Neural progenitor cell (in vitro differentiated cells): ENCODE results near the gene SASH3. TPM values are rescaled to one million over a fixed set of nuclear protein-coding genes. Genes with fewer than 3 reads are reported as not detected.

ENCODE experiments used
- DNase-seq: peaks from one replicate; pipeline ENCODE4 v3.0.0-alpha.2; 2016; ENCODE audit warnings: low spot score
- H2AFZ ChIP-seq: fragments of 200-600 bp; sonication (generic); replicated peaks from 2 replicates; pipeline ENCODE4 v1.6.1; 2016; ENCODE audit warnings: antibody characterized with exemption
- H3F3A ChIP-seq: fragments of 200-600 bp; sonication (generic); 2 replicates; pipeline ENCODE4 v1.6.1; 2016; ENCODE audit warnings: antibody characterized with exemption, low read depth
- H3K27ac ChIP-seq: fragments of 200-600 bp; sonication (generic); 2 replicates; pipeline ENCODE4 v1.5.1; 2016; ENCODE audit warnings: mild to moderate bottlenecking
- H3K27me3 ChIP-seq: fragments of 200-600 bp; sonication (generic); 2 replicates; pipeline ENCODE4 v1.6.1; 2016; ENCODE audit warnings: mild to moderate bottlenecking, moderate library complexity
- H3K36me3 ChIP-seq: fragments of 200-600 bp; sonication (generic); 2 replicates; pipeline ENCODE4 v1.5.1; 2016
- H3K4me1 ChIP-seq: fragments of 200-600 bp; sonication (generic); 2 replicates; pipeline ENCODE4 v1.6.1; 2016; ENCODE audit warnings: mixed run types
- H3K4me2 ChIP-seq: fragments of 200-600 bp; sonication (generic); 2 replicates; pipeline ENCODE4 v1.6.1; 2016
- H3K4me3 ChIP-seq: fragments of 200-600 bp; sonication (generic); 2 replicates; pipeline ENCODE4 v1.5.1; 2016
- H3K79me2 ChIP-seq: fragments of 200-600 bp; sonication (generic); 2 replicates; pipeline ENCODE4 v1.6.1; 2016; ENCODE audit warnings: low read depth
- H3K9ac ChIP-seq: fragments of 200-600 bp; sonication (generic); 2 replicates; pipeline ENCODE4 v1.6.1; 2016
- H3K9me3 ChIP-seq: fragments of 200-600 bp; sonication (generic); 2 replicates; pipeline ENCODE4 v1.5.1; 2016; ENCODE audit warnings: low read depth
- H4K20me1 ChIP-seq: fragments of 200-600 bp; sonication (generic); 2 replicates; pipeline ENCODE4 v1.6.1; 2016; ENCODE audit warnings: low read depth
- H3K27ac Mint-ChIP-seq: 3 replicates; pipeline ENCODE4 v1.8.0; 2021; ENCODE audit warnings: mixed read lengths
- H3K27me3 Mint-ChIP-seq: 2 replicates; pipeline ENCODE4 v1.8.0; 2022; ENCODE audit warnings: low read depth, mild to moderate bottlenecking, inconsistent platforms, moderate library complexity, mixed read lengths; ENCODE audit not compliant: insufficient read depth
- H3K36me3 Mint-ChIP-seq: 3 replicates; pipeline ENCODE4 v1.8.0; 2021; ENCODE audit warnings: mixed read lengths
- H3K4me1 Mint-ChIP-seq: 3 replicates; pipeline ENCODE4 v1.8.0; 2021; ENCODE audit warnings: mixed read lengths
- H3K4me3 Mint-ChIP-seq: 3 replicates; pipeline ENCODE4 v1.8.0; 2021; ENCODE audit warnings: mild to moderate bottlenecking, moderate library complexity, mixed read lengths
- H3K9me3 Mint-ChIP-seq: 3 replicates; pipeline ENCODE4 v1.8.0; 2020; ENCODE audit warnings: mixed read lengths
- EZH2 ChIP-seq: fragments of 200-600 bp; sonication (generic); IDR thresholded peaks from 2 replicates; pipeline ENCODE4 v1.6.1; 2017; ENCODE audit warnings: antibody characterized with exemption, mild to moderate bottlenecking, moderate library complexity
- EZH2phosphoT487 ChIP-seq: fragments of 200-600 bp; sonication (generic); IDR thresholded peaks from 2 replicates; pipeline ENCODE4 v1.6.1; 2017; ENCODE audit warnings: antibody characterized with exemption
- total RNA-seq: library from RNA; depleted of rRNA; stranded (reverse); fragments of >200 nt; gene quantifications from 2 replicates; pipeline ENCODE4 v1.2.3, GENCODE V29; 2015; ENCODE audit warnings: low replicate concordance
- TF ChIP-seq, protein P1 (sequence below): fragments of 200-600 bp; sonication (generic); IDR thresholded peaks from 2 replicates; pipeline ENCODE4 v1.5.1; 2017; ENCODE audit warnings: antibody characterized with exemption, mild to moderate bottlenecking

Gene SASH3
- total RNA-seq, 1 donor from 2014 or later = not detected

DNA sequence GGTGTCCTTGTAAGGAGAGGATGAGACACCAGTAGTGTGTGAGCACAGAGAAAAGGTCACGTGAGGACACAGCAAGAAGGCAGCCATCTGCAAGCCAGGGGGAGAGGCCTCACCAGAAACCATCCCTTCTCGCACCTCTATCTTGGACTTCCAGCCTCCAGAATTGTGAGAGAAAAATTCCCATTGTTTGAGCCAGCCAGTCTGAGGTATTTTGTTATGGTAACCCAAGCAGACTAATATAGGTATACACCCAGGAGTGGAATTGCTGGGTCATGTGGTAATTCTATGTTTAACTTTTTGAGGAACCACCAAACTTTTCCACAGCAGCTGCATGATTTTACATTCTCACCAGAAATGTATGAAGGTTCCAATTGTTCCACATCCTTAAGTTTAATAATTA is 38.4 kb downstream of the SASH3 start:
- Mint-ChIP-seq H3K9me3 (no peaks in the 10 kb centered on the region), H3K27me3 (peaks cover 4% of the 10 kb centered on the region), H3K4me1 (no peaks in the 10 kb centered on the region), H3K36me3 (peaks cover 48% of the 10 kb centered on the region), H3K27ac (no peak overlapping the region), H3K4me3 (no peak overlapping the region)
- Histone ChIP-seq H4K20me1 (no peaks in the 10 kb centered on the region), H3K9me3 (no peaks in the 10 kb centered on the region), H3K4me1 (no peaks in the 10 kb centered on the region), H3K27me3 (no peaks in the 10 kb centered on the region), H3K4me2 (no peak overlapping the region), H3F3A (no peaks in the 10 kb centered on the region), H3K79me2 (no peaks in the 10 kb centered on the region), H3K36me3 (no peaks in the 10 kb centered on the region), H3K4me3 (no peak overlapping the region), H3K27ac (no peak overlapping the region), H2AFZ (no peak overlapping the region), H3K9ac (no peak overlapping the region)
- no peak for DNase-seq
- TF ChIP-seq EZH2 (no peak), EZH2phosphoT487 (no peak)
- TF ChIP-seq, protein P1, sequence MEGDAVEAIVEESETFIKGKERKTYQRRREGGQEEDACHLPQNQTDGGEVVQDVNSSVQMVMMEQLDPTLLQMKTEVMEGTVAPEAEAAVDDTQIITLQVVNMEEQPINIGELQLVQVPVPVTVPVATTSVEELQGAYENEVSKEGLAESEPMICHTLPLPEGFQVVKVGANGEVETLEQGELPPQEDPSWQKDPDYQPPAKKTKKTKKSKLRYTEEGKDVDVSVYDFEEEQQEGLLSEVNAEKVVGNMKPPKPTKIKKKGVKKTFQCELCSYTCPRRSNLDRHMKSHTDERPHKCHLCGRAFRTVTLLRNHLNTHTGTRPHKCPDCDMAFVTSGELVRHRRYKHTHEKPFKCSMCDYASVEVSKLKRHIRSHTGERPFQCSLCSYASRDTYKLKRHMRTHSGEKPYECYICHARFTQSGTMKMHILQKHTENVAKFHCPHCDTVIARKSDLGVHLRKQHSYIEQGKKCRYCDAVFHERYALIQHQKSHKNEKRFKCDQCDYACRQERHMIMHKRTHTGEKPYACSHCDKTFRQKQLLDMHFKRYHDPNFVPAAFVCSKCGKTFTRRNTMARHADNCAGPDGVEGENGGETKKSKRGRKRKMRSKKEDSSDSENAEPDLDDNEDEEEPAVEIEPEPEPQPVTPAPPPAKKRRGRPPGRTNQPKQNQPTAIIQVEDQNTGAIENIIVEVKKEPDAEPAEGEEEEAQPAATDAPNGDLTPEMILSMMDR = no peak

DNA sequence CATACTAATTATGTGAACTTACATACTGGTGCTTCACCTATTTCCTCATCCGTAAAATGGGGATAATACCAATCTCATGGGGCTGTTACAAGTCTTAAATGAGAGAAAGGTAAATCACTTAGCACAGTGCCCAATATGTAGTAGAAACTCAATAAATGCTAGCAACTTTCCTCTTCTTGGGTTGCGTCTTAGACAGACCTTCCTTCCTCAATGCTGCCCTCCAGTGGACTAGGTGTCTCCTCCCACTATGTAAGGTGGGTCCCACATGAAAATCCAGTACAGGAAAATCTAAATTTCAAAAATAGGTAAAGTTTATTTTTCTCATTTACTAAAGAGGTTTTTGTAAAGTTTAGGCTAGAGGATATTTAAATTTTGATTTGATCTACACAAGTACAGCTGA is 43.4 kb downstream of the SASH3 start:
- DNase-seq = peak; percentile 52
- Histone ChIP-seq H3K27me3 (no peaks in the 10 kb centered on the region), H3K4me2 (no peak overlapping the region), H3K9ac (no peak overlapping the region), H3K4me3 (no peak overlapping the region), H3K79me2 (no peaks in the 10 kb centered on the region), H3K4me1 (no peaks in the 10 kb centered on the region), H4K20me1 (no peaks in the 10 kb centered on the region), H3K27ac (no peak overlapping the region), H3F3A (no peaks in the 10 kb centered on the region), H3K9me3 (peaks cover 7% of the 10 kb centered on the region), H3K36me3 (no peaks in the 10 kb centered on the region), H2AFZ (no peak overlapping the region)
- Mint-ChIP-seq H3K9me3 (no peaks in the 10 kb centered on the region), H3K36me3 (peaks cover 37% of the 10 kb centered on the region), H3K27ac (no peak overlapping the region), H3K4me3 (no peak overlapping the region), H3K27me3 (peaks cover 2% of the 10 kb centered on the region), H3K4me1 (peaks cover 5% of the 10 kb centered on the region)
- TF ChIP-seq, protein P1 = peak; percentile 58
- TF ChIP-seq EZH2 = no peak

DNA sequence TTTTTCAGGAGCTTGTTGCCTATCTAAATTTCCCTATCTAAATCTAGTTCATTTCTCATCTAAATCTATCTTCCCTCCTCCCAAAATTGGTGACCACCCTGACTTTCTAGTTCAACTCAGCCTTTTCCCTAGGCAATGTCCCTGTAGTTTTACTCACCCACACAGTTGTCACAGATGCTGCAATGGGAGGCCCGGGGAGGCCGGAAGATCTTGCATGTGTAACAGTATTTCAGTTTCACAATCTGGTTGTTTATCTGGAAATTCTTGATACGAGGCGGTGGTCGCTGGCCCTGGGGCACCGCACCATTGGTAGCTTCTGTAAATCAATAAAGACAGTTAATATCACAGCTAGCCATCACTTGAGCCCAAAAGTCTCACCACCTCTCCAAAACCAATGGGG is 43.8 kb downstream of the SASH3 start:
- H2AFZ ChIP-seq = no peak overlapping the region
- TF ChIP-seq EZH2phosphoT487 (no peak), EZH2 (no peak)
- TF ChIP-seq, protein P1 = no peak
- no peaks in the 10 kb centered on the region for H3F3A ChIP-seq
- no peaks in the 10 kb centered on the region for H4K20me1 ChIP-seq
- no peaks in the 10 kb centered on the region for H3K27me3 ChIP-seq
- no peak overlapping the region for H3K4me3 Mint-ChIP-seq
- H3K4me1 Mint-ChIP-seq = peaks cover 5% of the 10 kb centered on the region
- H3K27me3 Mint-ChIP-seq = peaks cover 2% of the 10 kb centered on the region
- H3K9ac ChIP-seq = no peak overlapping the region
- no peaks in the 10 kb centered on the region for H3K79me2 ChIP-seq
- peaks cover 36% of the 10 kb centered on the region for H3K36me3 Mint-ChIP-seq
- no peak overlapping the region for H3K4me3 ChIP-seq
- no peak for DNase-seq
- H3K9me3 Mint-ChIP-seq = no peaks in the 10 kb centered on the region
- H3K4me1 ChIP-seq = no peaks in the 10 kb centered on the region
- H3K27ac ChIP-seq = no peak overlapping the region
- H3K27ac Mint-ChIP-seq = no peak overlapping the region
- peaks cover 7% of the 10 kb centered on the region for H3K9me3 ChIP-seq
- H3K4me2 ChIP-seq = no peak overlapping the region
- no peaks in the 10 kb centered on the region for H3K36me3 ChIP-seq
